AG04450 (cell line): ENCODE data around the gene ITM2B. TPM values are rescaled to one million over a fixed set of nuclear protein-coding genes. Genes with fewer than 3 reads are reported as not detected.

Experiments used
- CTCF ChIA-PET: fragments of 300-600, 350-600 bp; formaldehyde crosslinking; extraction: SDS; loops from one replicate; lab custom pipeline; 2022; ENCODE audit warnings: antibody characterized with exemption, inconsistent platforms; lab: Charles Lee
- POLR2A ChIA-PET: fragments of 350-600 bp; formaldehyde crosslinking; extraction: SDS; loops from one replicate; lab custom pipeline; 2021; ENCODE audit warnings: antibody characterized with exemption, inconsistent platforms; lab: Yijun Ruan, JAX
- DNase-seq: peaks from one replicate; pipeline ENCODE4 v3.0.0-alpha.2; 2011; ENCODE audit warnings: low read depth, low spot score
- H3K27ac ChIP-seq: one replicate; pipeline ENCODE4 v1.5.1; 2012; ENCODE audit warnings: low read depth, low read length, control low read depth
- H3K27me3 ChIP-seq: one replicate; pipeline ENCODE4 v1.6.0; 2012; ENCODE audit warnings: low read length; ENCODE audit not compliant: control insufficient read depth, insufficient read depth
- H3K4me3 ChIP-seq: 2 replicates; pipeline ENCODE4 v1.5.1; 2011; ENCODE audit warnings: mild to moderate bottlenecking, low read depth, low read length, control low read depth
- H3K9me3 ChIP-seq: 2 replicates; pipeline ENCODE4 v1.5.1; 2012; ENCODE audit warnings: low read length; ENCODE audit not compliant: control insufficient read depth, insufficient read depth
- polyA plus RNA-seq: library from polyadenylated mRNA; depleted of rRNA; stranded (reverse); fragments of >200 nt; gene quantifications from 2 replicates; pipeline ENCODE4 v1.2.3, GENCODE V29; 2011
- TF ChIP-seq, protein P1 (sequence below): IDR thresholded peaks from 2 replicates; pipeline ENCODE4 v1.5.1; 2011; ENCODE audit warnings: low read depth, low read length, control low read depth, inconsistent platforms

Gene ITM2B
- polyA plus RNA-seq, 1 experiment: 417 TPM

DNA sequence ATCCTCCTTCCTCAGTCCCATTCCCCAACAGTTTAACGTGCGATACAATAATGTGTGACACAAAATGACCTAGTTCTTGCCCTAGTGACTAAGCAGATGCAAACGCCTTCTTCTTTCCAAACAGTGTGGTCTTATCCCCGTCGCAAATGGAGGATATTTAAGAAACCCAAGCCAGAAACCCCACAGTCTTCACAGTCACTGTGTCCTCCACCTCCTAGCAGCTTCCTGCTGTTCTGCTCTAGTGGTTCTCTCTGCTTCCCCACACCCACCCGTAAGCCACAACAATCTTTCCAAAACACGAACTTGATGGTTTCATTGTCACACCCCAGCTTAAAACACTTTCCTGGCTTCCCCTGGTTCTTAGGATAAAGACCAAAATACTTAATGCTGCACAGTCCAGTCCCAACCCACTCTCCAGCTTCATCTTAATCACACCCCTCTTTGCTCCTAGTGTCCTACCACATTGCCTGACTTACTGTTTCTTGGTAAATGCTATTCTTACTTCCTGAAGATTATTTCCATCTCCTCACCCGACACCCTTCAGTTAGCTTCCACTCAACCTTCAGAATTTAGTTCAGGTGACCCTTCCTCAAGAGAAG, 32.3 kb downstream of the ITM2B start:
- Histone ChIP-seq H3K27ac (no peak overlapping the region), H3K27me3 (no peaks in the 10 kb centered on the region), H3K4me3 (no peak overlapping the region), H3K9me3 (no peaks in the 10 kb centered on the region)
- POLR2A ChIA-PET: no interaction called here
- CTCF ChIA-PET: no interaction called here
- no peak for DNase-seq
- TF ChIP-seq, protein P1, sequence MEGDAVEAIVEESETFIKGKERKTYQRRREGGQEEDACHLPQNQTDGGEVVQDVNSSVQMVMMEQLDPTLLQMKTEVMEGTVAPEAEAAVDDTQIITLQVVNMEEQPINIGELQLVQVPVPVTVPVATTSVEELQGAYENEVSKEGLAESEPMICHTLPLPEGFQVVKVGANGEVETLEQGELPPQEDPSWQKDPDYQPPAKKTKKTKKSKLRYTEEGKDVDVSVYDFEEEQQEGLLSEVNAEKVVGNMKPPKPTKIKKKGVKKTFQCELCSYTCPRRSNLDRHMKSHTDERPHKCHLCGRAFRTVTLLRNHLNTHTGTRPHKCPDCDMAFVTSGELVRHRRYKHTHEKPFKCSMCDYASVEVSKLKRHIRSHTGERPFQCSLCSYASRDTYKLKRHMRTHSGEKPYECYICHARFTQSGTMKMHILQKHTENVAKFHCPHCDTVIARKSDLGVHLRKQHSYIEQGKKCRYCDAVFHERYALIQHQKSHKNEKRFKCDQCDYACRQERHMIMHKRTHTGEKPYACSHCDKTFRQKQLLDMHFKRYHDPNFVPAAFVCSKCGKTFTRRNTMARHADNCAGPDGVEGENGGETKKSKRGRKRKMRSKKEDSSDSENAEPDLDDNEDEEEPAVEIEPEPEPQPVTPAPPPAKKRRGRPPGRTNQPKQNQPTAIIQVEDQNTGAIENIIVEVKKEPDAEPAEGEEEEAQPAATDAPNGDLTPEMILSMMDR: no peak

DNA sequence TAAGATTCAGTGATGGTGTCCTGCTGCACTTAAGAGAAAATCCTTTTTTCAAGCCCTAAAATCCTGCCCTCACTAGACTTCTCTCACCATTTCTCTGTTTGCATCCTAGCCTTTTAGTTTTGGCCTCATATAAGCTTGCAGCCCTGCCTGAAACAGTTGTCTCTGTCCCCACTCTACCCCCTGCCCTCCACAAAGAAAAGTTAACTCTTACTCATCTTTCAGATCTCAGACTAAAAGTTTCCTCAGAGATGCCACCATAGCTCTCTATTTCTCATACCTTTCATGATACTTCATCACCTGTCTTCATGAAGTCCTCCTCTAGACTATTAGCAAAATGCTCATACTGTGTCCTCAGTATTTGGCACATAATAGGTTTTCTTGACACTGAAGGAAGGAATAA, 33.1 kb downstream of the ITM2B start:
- no peaks in the 10 kb centered on the region for H3K27me3 ChIP-seq
- TF ChIP-seq, protein P1: no peak
- ChIA-PET POLR2A (no interaction called here), CTCF (interaction anchor here (0.6 to 0.8 kb wide), 2 partner anchors 314 to 1462 kb away, joined by 4 to 6 read pairs; no protein-coding TSS in a partner anchor)
- DNase-seq: no peak
- no peak overlapping the region for H3K4me3 ChIP-seq
- no peaks in the 10 kb centered on the region for H3K9me3 ChIP-seq
- no peak overlapping the region for H3K27ac ChIP-seq

DNA sequence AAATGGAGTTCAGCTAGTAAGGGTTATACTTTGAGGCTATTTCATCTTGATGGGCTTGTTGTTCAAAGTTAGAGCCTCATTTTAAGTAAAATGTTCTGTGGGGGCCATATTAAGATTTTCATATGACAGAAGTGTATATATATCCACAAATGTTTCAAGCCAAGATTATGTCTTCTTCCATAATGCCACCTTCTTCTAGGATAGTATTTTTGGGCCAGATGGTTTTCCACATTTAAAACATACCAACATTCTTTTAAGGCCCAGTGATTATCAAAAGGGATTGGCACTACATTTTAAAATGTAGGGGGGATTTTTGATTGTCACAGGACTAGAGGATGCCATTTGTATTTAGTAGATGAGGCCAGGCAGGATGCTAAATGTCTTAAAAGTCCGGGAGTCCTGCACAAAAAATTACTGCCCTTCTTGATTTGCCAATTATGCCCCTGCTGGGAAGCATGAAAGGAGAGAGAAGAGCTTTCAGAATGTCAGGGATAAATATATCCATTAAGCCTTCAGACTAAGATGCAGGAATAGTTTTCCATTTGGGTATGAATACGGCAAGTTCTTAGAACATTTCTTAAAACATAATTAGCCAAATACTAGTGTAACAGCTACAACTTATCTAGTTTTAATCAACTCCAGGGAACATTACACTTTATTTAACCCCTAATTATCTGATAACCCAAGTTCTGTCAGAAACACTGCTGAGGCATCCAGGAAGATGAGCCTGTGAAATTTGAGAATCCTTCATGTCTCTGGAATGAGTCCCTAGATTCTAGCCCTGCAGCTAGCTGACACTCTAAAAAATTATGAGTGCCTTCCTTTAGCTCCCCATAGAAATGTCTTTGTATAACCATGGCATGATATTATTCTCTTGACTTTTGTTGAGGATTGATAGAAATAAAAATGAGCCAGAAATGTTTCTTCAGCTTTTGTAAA, 34.0 kb downstream of the ITM2B start:
- DNase-seq: no peak
- Histone ChIP-seq H3K9me3 (no peaks in the 10 kb centered on the region), H3K27me3 (no peaks in the 10 kb centered on the region), H3K27ac (no peak overlapping the region), H3K4me3 (no peak overlapping the region)
- ChIA-PET POLR2A (no interaction called here), CTCF (interaction anchor here (0.8 kb wide), 1 partner anchor 313 kb away, joined by 6 read pairs; no protein-coding TSS in a partner anchor)
- TF ChIP-seq, protein P1: no peak

DNA sequence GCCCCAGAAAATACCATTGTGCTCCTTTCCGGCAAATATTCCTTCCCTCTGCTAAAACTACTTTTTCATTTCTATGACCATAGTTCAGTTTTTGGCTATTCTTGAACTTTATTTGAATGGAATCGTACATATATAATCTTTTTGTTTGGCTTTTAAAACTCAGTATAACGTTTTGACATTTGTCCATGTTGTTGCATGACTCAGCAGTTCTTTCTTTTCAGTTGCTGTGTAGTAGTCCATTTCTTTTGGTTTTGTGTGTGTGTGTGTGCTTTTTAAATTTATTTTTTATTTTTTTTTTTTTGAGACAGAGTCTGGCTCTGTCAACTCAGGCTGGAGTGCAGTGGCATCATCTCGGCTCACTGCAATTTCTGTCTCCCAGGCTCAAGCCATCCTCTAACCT, 35.0 kb downstream of the ITM2B start:
- CTCF ChIA-PET: no interaction called here

More for the DNA sequence above, 35.0 kb downstream of the ITM2B start:
- no peaks in the 10 kb centered on the region for H3K9me3 ChIP-seq
- TF ChIP-seq, protein P1: no peak
- no peaks in the 10 kb centered on the region for H3K27me3 ChIP-seq
- H3K27ac ChIP-seq: no peak overlapping the region
- H3K4me3 ChIP-seq: no peak overlapping the region
- POLR2A ChIA-PET: interaction anchor here (0.6 kb wide), 1 partner anchor 46 kb away, joined by 8 read pairs; no protein-coding TSS in a partner anchor
- DNase-seq: no peak
